Esophagus squamous epithelium (tissue), 4 donors: ENCODE data around the gene SEC14L1.

ENCODE experiments used
- CTCF ChIP-seq, 6 experiments: fragments of 450-650 bp in 4 of 6; fragments of 200-600 bp in 2 of 6; sonication (generic) in 2 of 6; IDR thresholded peaks; one replicate each; pipeline ENCODE4 v1.5.1; 2016 to 2019; ENCODE audit warnings: antibody characterized with exemption in 6 of 6, mild to moderate bottlenecking in 4 of 6, moderate library complexity in 4 of 6
- POLR2A ChIP-seq, 4 donors: fragments of 450-650 bp; IDR thresholded peaks; one replicate each; pipeline ENCODE4 v1.6.1; 2017; ENCODE audit warnings: antibody characterized with exemption in 4 of 4, mild to moderate bottlenecking in 4 of 4, moderate library complexity in 3 of 4

- no peak for TF ChIP-seq CTCF (IDR thresholded peaks at IDR 0.05)
- no peak for TF ChIP-seq POLR2A (IDR thresholded peaks at IDR 0.05)
Measured at GRCh38 chr17:77141846-77142449, 1.2 kb downstream of the SEC14L1 start.
